HepG2 (cell line): ENCODE results near the gene LHB. TPM values are rescaled to one million over a fixed set of nuclear protein-coding genes. Genes with fewer than 3 reads are reported as not detected.

Experiments
- ATAC-seq: fragments of 200-7000 bp; cut with Tn5 transposase; 3 replicates; pipeline ENCODE4 v1.9.1; 2020; ENCODE audit warnings: mild to moderate bottlenecking, moderate library complexity
- BruUV-seq: library from RNA; stranded (reverse); fragments of 400-500 nt; replicated peaks from 2 replicates; lab custom pipeline; 2021; lab: Mats Ljungman, UMichigan
- CTCF ChIA-PET: fragments of 300-600 bp; formaldehyde crosslinking; extraction: SDS; loops from one replicate; lab custom pipeline; 2021; ENCODE audit warnings: low total read pairs, inconsistent platforms, low intra/inter-chr PET ratio; lab: Yijun Ruan, JAX
- POLR2A ChIA-PET: fragments of 350-600 bp; sonication (Branson Sonifier 250); formaldehyde crosslinking; loops from one replicate; lab custom pipeline; 2020; ENCODE audit warnings: antibody characterized with exemption, inconsistent platforms; lab: Yijun Ruan, JAX
- DNase-seq: peaks from one replicate; pipeline ENCODE4 v3.0.0-alpha.2; 2015; ENCODE audit warnings: low spot score
- FAIRE-seq: peaks from 3 replicates; lab custom pipeline; 2011; peaks lifted over from hg19 to GRCh38; lab: Jason Lieb, UNC
- H2AFZ ChIP-seq: one replicate; pipeline ENCODE4 v1.6.1; 2011; ENCODE audit warnings: low read length, inconsistent platforms
- H3K27ac ChIP-seq: fragments of 300-600 bp; 3 replicates; pipeline ENCODE4 v1.8.0; 2011; ENCODE audit warnings: mixed run types, mild to moderate bottlenecking, mixed read lengths, low read length, inconsistent platforms; ENCODE audit not compliant: insufficient read depth; ENCODE audit errors: extremely low read length
- H3K27me3 ChIP-seq, 2 experiments: fragments of 200-600 bp in 1 of 2; 2 replicates in 1 of 2; 3 replicates in 1 of 2; pipeline versions ENCODE4 v1.6.0 to v1.8.0; 2011; ENCODE audit warnings: low read length in 2 of 2, mild to moderate bottlenecking in 2 of 2, moderate library complexity in 2 of 2, inconsistent platforms in 1 of 2; ENCODE audit not compliant: insufficient read depth in 2 of 2, control insufficient read depth in 1 of 2
- H3K36me3 ChIP-seq, 2 experiments: fragments of 200-600 bp in 1 of 2; replicated peaks in 1 of 2; 2 replicates in 1 of 2; 3 replicates in 1 of 2; pipeline versions ENCODE4 v1.5.1 to v1.8.0; 2011; ENCODE audit warnings: low read length in 2 of 2, inconsistent platforms in 1 of 2; ENCODE audit not compliant: insufficient read depth in 2 of 2, control insufficient read depth in 1 of 2
- H3K4me1 ChIP-seq: 2 replicates; pipeline ENCODE4 v1.5.1; 2012; ENCODE audit warnings: low read length, inconsistent platforms; ENCODE audit not compliant: insufficient read depth
- H3K4me2 ChIP-seq: 2 replicates; pipeline ENCODE4 v1.6.0; 2011; ENCODE audit warnings: low read depth, low read length, inconsistent platforms
- H3K4me3 ChIP-seq, 3 experiments: fragments of 200-600 bp in 1 of 3; sonication (generic), shearing (Covaris generic) in 1 of 3; replicated peaks in 1 of 3; 2 replicates each; pipeline ENCODE4 v1.5.1; 2011 to 2016; ENCODE audit warnings: low read length in 3 of 3, inconsistent platforms in 2 of 3, low read depth in 2 of 3, mild to moderate bottlenecking in 2 of 3, control low read depth in 1 of 3, mixed read lengths in 1 of 3; ENCODE audit not compliant: insufficient read depth in 1 of 3
- H3K79me2 ChIP-seq: one replicate; pipeline ENCODE4 v1.6.1; 2011; ENCODE audit warnings: low read length, inconsistent platforms; ENCODE audit not compliant: insufficient read depth
- H3K9ac ChIP-seq: 2 replicates; pipeline ENCODE4 v1.6.0; 2011; ENCODE audit warnings: mild to moderate bottlenecking, low read depth, low read length, inconsistent platforms; ENCODE audit not compliant: insufficient read depth
- H3K9me3 ChIP-seq: 2 replicates; pipeline ENCODE4 v1.5.1; 2012; ENCODE audit warnings: mild to moderate bottlenecking, low read length
- H4K20me1 ChIP-seq: 2 replicates; pipeline ENCODE4 v1.6.0; 2011; ENCODE audit warnings: inconsistent platforms, mild to moderate bottlenecking, low read length, moderate library complexity; ENCODE audit not compliant: insufficient read depth
- CBX5 ChIP-seq: sonication (generic); formaldehyde crosslinking; IDR thresholded peaks from 2 replicates; pipeline ENCODE4 v1.4.0; 2020; ENCODE audit warnings: missing genetic modification reagents, borderline replicate concordance
- HMG20A ChIP-seq: IDR thresholded peaks from 2 replicates; pipeline ENCODE4 v1.6.1; 2016; ENCODE audit warnings: borderline replicate concordance
- HNRNPLL ChIP-seq: fragments of 200-400 bp; formaldehyde crosslinking; IDR thresholded peaks from 2 replicates; pipeline ENCODE4 v1.6.1; 2017; ENCODE audit warnings: mild to moderate bottlenecking, low read depth, low read length; ENCODE audit not compliant: poor library complexity, severe bottlenecking
- JUN ChIP-seq: sonication (generic); formaldehyde crosslinking; IDR thresholded peaks from 2 replicates; pipeline ENCODE4 v1.4.0; 2020; ENCODE audit warnings: mild to moderate bottlenecking, missing genetic modification reagents
- KLF12 ChIP-seq: sonication (generic); formaldehyde crosslinking; IDR thresholded peaks from 2 replicates; pipeline ENCODE4 v1.4.0; 2020; ENCODE audit warnings: missing genetic modification reagents, borderline replicate concordance
- MXI1 ChIP-seq: IDR thresholded peaks from 3 replicates; pipeline ENCODE4 v1.6.1; 2012; ENCODE audit warnings: low read depth, low read length, inconsistent platforms, borderline replicate concordance
- NBN ChIP-seq: fragments of 450-650 bp; conservative IDR thresholded peaks from 2 replicates; pipeline ENCODE4 v1.6.1; 2017
- POLR2AphosphoS5 ChIP-seq: IDR thresholded peaks from 2 replicates; pipeline ENCODE4 v1.6.1; 2012; ENCODE audit warnings: low read depth, low read length
- STAT5B ChIP-seq: sonication (generic); formaldehyde crosslinking; IDR thresholded peaks from 2 replicates; pipeline ENCODE4 v1.4.0; 2020; ENCODE audit warnings: missing genetic modification reagents
- ZBTB7B ChIP-seq: sonication (generic); formaldehyde crosslinking; IDR thresholded peaks from 2 replicates; pipeline ENCODE4 v1.4.0; 2020; ENCODE audit warnings: missing genetic modification reagents
- ZFP37 ChIP-seq: sonication (generic); formaldehyde crosslinking; IDR thresholded peaks from 2 replicates; pipeline ENCODE4 v1.4.0; 2020; ENCODE audit warnings: missing genetic modification reagents, borderline replicate concordance
- ZFP82 ChIP-seq: sonication (generic); formaldehyde crosslinking; IDR thresholded peaks from 2 replicates; pipeline ENCODE4 v1.5.1; 2020; ENCODE audit warnings: mild to moderate bottlenecking, missing genetic modification reagents, borderline replicate concordance
- ZNF296 ChIP-seq: sonication (generic); formaldehyde crosslinking; conservative IDR thresholded peaks from 2 replicates; pipeline ENCODE4 v1.5.0; 2020; ENCODE audit warnings: mild to moderate bottlenecking, missing genetic modification reagents
- ZNF563 ChIP-seq: sonication (generic); formaldehyde crosslinking; IDR thresholded peaks from 2 replicates; pipeline ENCODE4 v1.8.0; 2022; ENCODE audit warnings: mild to moderate bottlenecking, moderate library complexity, missing genetic modification reagents
- ZSCAN22 ChIP-seq: sonication (generic); formaldehyde crosslinking; IDR thresholded peaks from 2 replicates; pipeline ENCODE4 v1.4.0; 2020; ENCODE audit warnings: mild to moderate bottlenecking, missing genetic modification reagents
- WGBS: methylation state at CpG from one replicate; pipeline ENCODE4 v1.1.6; 2017; ENCODE audit warnings: low lambda C conversion rate; 5-methylcytosine and 5-hydroxymethylcytosine counted together
- in situ Hi-C: cut with HindIII; loops from 2 replicates; pipeline ENCODE4 v1.10.0; 2017; ENCODE audit warnings: low pct_unique_long_range_greater_than_20kb; ENCODE audit not compliant: extremely low pct_ligation_motif_present
- intact Hi-C: fragments of 100-400 bp; cut with micrococcal nuclease; formaldehyde crosslinking; loops from one replicate; pipeline ENCODE4 v1.10.0; 2022; ENCODE audit not compliant: unreplicated experiment
- polyA plus RNA-seq, 8 experiments: library from polyadenylated mRNA; depleted of rRNA in 3 of 8; stranded (reverse) in 7 of 8; unstranded in 1 of 8; fragments of >200 nt; fragmentation: Illumina TruSeq in 4 of 8; extraction: Trizol in 4 of 8; gene quantifications; 2 replicates each; pipeline versions ENCODE4 v1.2.1 to v1.2.3, GENCODE V29; 2011 to 2016; ENCODE audit warnings: low read depth in 4 of 8, missing spikeins in 1 of 8, mixed read lengths in 1 of 8; ENCODE audit not compliant: insufficient read depth in 1 of 8
- total RNA-seq, 5 experiments: library from RNA; depleted of rRNA; stranded (reverse); fragments of >200 nt; fragmentation: Illumina TruSeq; extraction: Trizol; gene quantifications; 2 replicates each; pipeline ENCODE4 v1.2.3, GENCODE V29; 2016; ENCODE audit warnings: low read depth in 1 of 5
- TF ChIP-seq, protein P1 (sequence below): sonication (generic); formaldehyde crosslinking; IDR thresholded peaks from 2 replicates; pipeline ENCODE4 v1.4.0; 2020; ENCODE audit warnings: low read depth, mild to moderate bottlenecking, missing genetic modification reagents
- TF ChIP-seq, protein P2 (sequence below): sonication (generic); formaldehyde crosslinking; IDR thresholded peaks from 2 replicates; pipeline ENCODE4 v1.5.0; 2020; ENCODE audit warnings: missing genetic modification reagents, mild to moderate bottlenecking, borderline replicate concordance
- TF ChIP-seq, protein P3 (sequence below): sonication (generic); formaldehyde crosslinking; IDR thresholded peaks from 2 replicates; pipeline ENCODE4 v1.8.0; 2022; ENCODE audit warnings: missing genetic modification reagents, low read depth, mild to moderate bottlenecking, borderline replicate concordance

Gene LHB
- total and polyA plus RNA-seq, 2 of the 13 experiments (the other 11 are each of a cell fraction or from before 2014, with no cell fraction given), result not detected

DNA sequence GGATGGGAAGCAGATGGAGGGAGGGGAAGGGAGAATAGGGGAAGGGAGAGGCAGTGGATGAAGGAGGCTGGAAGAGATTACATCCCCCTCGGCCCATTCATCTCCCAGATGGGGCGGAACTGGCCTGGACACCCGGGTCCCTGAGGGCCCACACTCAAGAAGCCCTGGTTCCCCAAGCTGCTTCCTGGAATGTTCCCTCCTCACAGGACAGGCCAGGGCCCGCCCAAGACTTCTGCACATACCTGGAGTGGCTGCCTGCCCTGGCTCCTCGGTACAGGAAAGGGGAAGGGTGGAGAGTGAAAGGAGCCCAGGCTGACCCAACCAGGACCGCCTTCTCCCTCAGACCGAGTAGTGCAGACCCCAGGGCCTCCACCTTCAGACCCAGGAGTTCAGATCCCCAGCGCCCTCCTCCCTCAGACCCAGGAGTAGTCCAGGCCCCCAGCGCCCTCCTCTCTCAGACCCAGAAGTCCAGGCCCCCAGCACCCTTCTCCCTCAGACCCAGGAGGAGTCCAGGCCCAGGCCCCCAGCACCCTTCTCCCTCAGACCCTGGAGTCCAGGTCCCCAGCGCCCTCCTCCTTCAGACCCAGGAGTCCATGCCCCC, 47.2 kb upstream of the LHB start:
- no peak for FAIRE-seq
- peaks cover 4 to 49% of the 10 kb centered on the region in 2 experiments; a peak in 4 of 5 replicates for H3K27me3 ChIP-seq
- POLR2A ChIA-PET, result interaction anchor here (1.0 kb wide), 1 partner anchor 8 kb away, joined by 3 read pairs; no protein-coding TSS in a partner anchor

DNA sequence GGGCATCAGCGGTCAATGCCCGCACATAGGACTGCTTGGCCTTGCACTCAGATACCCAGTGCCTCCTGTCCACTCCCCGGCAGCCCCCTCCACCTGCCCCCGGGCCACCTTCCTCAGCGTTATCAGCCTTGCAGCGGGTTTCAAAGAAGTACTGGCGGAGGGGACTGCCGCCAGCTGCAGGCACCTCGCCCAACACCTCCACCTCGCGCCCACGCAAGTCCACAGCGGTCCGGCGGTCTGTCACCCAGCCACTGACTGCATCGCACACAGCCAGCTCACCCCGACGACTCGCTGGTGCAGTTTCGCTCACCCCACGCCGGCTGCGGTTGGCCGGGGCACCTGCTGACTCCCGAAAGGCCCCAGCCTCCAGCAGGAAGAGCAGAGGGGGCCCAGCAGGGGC, 44.6 kb upstream of the LHB start:
- intact Hi-C loops (no loop called here), in situ Hi-C loops (no loop called here)
- H2AFZ ChIP-seq, result no peak overlapping the region
- no peak overlapping the region for H3K4me3 ChIP-seq
- no peaks in the 10 kb centered on the region for H3K79me2 ChIP-seq
- no peak overlapping the region for H3K27ac ChIP-seq
- peaks cover 8 to 67% of the 10 kb centered on the region in 2 experiments; a peak in 4 of 5 replicates for H3K27me3 ChIP-seq
- ChIA-PET POLR2A (no interaction called here), CTCF (no interaction called here)
- no peak for ATAC-seq
- no peak for DNase-seq
- H4K20me1 ChIP-seq, result no peaks in the 10 kb centered on the region
- no peak overlapping the region for H3K9ac ChIP-seq
- no peaks in the 10 kb centered on the region for H3K36me3 ChIP-seq
- no TSS peak for BruUV-seq
- WGBS, result 11% methylated on average over 3 of the region's 25 CpGs
- no peaks in the 10 kb centered on the region for H3K9me3 ChIP-seq
- FAIRE-seq, result no peak
- H3K4me2 ChIP-seq, result no peak overlapping the region
- peaks cover 19% of the 10 kb centered on the region for H3K4me1 ChIP-seq
- TF ChIP-seq NBN, result no peak
- TF ChIP-seq, protein P1, sequence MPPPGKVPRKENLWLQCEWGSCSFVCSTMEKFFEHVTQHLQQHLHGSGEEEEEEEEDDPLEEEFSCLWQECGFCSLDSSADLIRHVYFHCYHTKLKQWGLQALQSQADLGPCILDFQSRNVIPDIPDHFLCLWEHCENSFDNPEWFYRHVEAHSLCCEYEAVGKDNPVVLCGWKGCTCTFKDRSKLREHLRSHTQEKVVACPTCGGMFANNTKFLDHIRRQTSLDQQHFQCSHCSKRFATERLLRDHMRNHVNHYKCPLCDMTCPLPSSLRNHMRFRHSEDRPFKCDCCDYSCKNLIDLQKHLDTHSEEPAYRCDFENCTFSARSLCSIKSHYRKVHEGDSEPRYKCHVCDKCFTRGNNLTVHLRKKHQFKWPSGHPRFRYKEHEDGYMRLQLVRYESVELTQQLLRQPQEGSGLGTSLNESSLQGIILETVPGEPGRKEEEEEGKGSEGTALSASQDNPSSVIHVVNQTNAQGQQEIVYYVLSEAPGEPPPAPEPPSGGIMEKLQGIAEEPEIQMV (CRISPR knock-in tag), result no peak
- no peak for TF ChIP-seq MXI1
- no peak for TF ChIP-seq ZBTB7B (CRISPR knock-in tag)
- TF ChIP-seq STAT5B (CRISPR knock-in tag), result no peak
- TF ChIP-seq, protein P2, sequence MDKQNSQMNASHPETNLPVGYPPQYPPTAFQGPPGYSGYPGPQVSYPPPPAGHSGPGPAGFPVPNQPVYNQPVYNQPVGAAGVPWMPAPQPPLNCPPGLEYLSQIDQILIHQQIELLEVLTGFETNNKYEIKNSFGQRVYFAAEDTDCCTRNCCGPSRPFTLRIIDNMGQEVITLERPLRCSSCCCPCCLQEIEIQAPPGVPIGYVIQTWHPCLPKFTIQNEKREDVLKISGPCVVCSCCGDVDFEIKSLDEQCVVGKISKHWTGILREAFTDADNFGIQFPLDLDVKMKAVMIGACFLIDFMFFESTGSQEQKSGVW, result no peak
- no peak for TF ChIP-seq POLR2AphosphoS5
- TF ChIP-seq CBX5 (CRISPR knock-in tag), result no peak
- TF ChIP-seq JUN (CRISPR knock-in tag), result no peak
- TF ChIP-seq, protein P3, sequence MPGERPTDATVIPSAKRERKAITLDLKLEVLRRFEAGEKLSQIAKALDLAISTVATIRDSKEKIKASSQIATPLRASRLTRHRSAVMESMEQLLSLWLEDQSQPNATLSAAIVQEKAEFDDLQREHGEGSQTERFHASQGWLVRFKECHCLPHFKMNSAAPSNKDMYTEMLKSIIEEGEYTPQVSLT (CRISPR knock-in tag), result no peak
- TF ChIP-seq HMG20A, result no peak
- TF ChIP-seq ZNF563 (CRISPR knock-in tag), result no peak
- TF ChIP-seq ZNF296 (CRISPR knock-in tag), result no peak
- TF ChIP-seq ZFP82, result no peak

More for the DNA sequence above, 47.2 kb upstream of the LHB start:
- DNase-seq, result no peak
- CTCF ChIA-PET, result no interaction called here
- Histone ChIP-seq H3K9ac (no peak overlapping the region), H3K27ac (no peak overlapping the region), H3K36me3 (no peaks in the 10 kb centered on the region), H2AFZ (no peak overlapping the region), H3K4me2 (peak overlapping the region; percentile 39; the same call in 1 of the 2 replicates), H4K20me1 (no peaks in the 10 kb centered on the region), H3K9me3 (no peaks in the 10 kb centered on the region), H3K4me3 (peak overlapping the region in 1 of 3 experiments; percentile 28; a peak in 1 of 6 replicates), H3K4me1 (peaks cover 8% of the 10 kb centered on the region; the same call in 1 of the 2 replicates), H3K79me2 (no peaks in the 10 kb centered on the region)
- BruUV-seq, result no TSS peak
- TF ChIP-seq HNRNPLL (peak; percentile 5), KLF12 (no peak), ZFP37 (CRISPR knock-in tag) (no peak), ZSCAN22 (CRISPR knock-in tag) (peak; percentile 64; the same call in 1 of the 2 replicates)
- intact Hi-C loops, result no loop called here
- ATAC-seq, result peak; percentile 17; the same call in 1 of the 3 replicates
- in situ Hi-C loops, result no loop called here
- WGBS, result 24% methylated on average over 5 of the region's 10 CpGs
